GM13976 (cell line): ENCODE data around the gene PNPLA7.

ENCODE experiments used
- DNase-seq: peaks from one replicate; pipeline ENCODE4 v3.0.0; 2012; ENCODE audit warnings: low spot score
- in situ Hi-C: fragments of 300-500 bp; cut with MboI; formaldehyde crosslinking; loops from one replicate; pipeline ENCODE4 v1.12.0; 2022; ENCODE audit warnings: low sequenced_read_pairs, mixed read lengths, inconsistent platforms; ENCODE audit not compliant: unreplicated experiment
- TF ChIP-seq, protein P1 (sequence below): IDR thresholded peaks from 2 replicates; pipeline ENCODE4 v1.5.1; 2012; ENCODE audit warnings: borderline replicate concordance, mild to moderate bottlenecking; ENCODE audit not compliant: insufficient read depth; ENCODE audit errors: extremely low read depth, missing control alignments, control extremely low read depth

PNPLA7 gene

DNA sequence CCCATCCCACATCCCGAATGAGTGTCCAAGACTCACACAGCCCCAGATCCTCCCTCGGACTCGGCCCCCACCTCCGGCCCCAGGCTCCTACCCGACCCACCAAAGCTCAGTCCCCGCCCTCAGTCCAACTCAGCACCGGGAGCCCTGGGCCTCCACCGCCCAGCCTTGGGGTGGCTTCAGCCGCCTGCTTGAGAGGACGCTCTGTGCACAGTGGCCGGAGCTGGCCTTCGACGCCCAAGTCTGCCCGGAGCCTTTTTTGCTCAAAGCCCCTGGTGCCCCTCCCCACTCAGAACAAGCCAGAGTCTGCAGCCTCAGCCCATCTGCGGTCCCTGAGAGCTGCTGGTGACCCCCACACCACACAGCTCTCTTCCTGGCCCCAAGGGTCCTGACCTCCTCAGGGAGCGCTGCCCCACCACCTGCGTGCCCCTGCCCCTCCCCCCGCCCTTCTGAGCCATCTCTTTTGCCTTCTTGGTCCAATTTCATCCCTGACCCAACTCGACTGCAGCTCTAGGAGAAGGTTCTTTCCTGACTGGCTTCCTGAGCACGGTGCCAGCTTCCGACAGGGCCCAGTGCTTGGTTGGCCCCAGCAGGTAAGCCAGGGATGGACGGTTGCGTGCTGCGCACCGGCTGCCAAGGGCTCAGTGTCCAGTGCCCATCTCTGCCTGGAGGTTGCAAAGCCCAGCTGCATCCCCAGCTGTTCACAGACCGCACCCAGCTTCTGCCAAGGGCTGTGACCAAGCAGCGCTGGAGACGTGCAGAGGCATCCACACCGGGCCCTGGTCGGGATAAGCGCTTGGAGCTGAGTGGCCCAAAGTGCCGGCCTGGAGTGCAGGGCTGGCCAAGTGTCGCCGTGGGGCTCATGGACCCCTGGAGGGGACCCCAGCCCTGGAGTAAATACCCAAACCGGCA lies 63.4 kb downstream of the PNPLA7 start:
- no peak for DNase-seq
- in situ Hi-C loops, result no loop called here
- TF ChIP-seq, protein P1, sequence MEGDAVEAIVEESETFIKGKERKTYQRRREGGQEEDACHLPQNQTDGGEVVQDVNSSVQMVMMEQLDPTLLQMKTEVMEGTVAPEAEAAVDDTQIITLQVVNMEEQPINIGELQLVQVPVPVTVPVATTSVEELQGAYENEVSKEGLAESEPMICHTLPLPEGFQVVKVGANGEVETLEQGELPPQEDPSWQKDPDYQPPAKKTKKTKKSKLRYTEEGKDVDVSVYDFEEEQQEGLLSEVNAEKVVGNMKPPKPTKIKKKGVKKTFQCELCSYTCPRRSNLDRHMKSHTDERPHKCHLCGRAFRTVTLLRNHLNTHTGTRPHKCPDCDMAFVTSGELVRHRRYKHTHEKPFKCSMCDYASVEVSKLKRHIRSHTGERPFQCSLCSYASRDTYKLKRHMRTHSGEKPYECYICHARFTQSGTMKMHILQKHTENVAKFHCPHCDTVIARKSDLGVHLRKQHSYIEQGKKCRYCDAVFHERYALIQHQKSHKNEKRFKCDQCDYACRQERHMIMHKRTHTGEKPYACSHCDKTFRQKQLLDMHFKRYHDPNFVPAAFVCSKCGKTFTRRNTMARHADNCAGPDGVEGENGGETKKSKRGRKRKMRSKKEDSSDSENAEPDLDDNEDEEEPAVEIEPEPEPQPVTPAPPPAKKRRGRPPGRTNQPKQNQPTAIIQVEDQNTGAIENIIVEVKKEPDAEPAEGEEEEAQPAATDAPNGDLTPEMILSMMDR, result no peak

DNA sequence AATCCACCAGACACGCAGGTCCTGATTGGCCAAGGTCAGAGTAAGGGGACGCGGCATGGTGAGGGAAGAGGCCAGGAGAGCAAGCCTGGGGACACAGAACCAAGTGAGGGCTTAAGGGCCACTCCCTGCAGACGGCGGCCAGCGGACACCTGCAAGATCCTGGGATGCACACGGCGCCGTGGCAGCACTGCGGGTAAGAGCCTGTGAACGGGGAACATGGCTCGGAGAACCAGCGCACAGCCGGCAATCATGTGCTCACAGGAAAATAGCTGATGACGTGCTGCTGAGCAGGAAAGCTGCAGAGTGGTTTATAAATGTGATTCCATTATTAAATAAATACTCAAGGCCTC lies 64.1 kb downstream of the PNPLA7 start:
- no peak for DNase-seq
- TF ChIP-seq, protein P1, result no peak
- in situ Hi-C loops, result no loop called here

DNA sequence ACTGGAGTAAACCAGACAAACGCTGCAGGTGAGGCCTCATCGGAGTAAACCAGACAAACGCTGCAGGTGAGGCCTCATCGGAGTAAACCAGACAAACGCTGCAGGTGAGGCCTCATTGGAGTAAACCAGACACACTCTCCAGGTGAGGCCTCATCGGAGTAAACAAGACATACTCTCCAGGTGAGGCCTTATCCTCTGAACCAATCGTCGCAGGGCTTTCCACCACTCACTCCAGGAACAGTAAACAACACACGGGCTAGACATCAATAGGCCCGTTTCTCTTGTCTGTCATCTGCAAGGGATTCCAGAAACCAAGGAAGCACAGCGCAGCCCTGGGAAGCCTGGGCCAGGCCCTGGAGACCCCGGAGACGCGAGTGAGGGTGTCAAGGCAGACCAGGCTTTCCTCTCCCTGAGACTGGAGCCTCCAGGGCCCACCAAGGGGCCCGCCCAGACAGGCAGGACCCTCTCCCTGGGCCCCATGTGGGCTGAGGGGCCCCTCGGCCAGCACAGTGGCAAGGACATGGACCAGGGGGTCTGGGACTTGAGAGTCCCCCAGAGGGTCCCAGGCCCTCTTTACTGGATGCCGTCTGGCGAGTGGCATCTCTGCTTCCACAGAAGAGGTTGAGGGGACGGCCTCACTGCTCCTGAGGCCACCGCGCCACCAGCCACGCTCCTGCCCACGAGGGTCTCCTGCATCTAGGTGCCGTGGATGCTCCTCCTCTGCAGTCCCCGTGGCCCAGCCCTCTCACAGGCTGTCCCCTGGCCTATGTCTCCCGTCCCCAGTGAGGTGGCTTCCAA lies 64.7 kb downstream of the PNPLA7 start:
- no peak for DNase-seq

GRCh38 chr9:137484551-137485315 lies 65.5 kb downstream of the PNPLA7 start:
- TF ChIP-seq, protein P1, result no peak
- in situ Hi-C loops, result no loop called here
- no peak for DNase-seq

More for the DNA sequence above, 64.7 kb downstream of the PNPLA7 start:
- TF ChIP-seq, protein P1, result no peak
- in situ Hi-C loops, result no loop called here

DNA sequence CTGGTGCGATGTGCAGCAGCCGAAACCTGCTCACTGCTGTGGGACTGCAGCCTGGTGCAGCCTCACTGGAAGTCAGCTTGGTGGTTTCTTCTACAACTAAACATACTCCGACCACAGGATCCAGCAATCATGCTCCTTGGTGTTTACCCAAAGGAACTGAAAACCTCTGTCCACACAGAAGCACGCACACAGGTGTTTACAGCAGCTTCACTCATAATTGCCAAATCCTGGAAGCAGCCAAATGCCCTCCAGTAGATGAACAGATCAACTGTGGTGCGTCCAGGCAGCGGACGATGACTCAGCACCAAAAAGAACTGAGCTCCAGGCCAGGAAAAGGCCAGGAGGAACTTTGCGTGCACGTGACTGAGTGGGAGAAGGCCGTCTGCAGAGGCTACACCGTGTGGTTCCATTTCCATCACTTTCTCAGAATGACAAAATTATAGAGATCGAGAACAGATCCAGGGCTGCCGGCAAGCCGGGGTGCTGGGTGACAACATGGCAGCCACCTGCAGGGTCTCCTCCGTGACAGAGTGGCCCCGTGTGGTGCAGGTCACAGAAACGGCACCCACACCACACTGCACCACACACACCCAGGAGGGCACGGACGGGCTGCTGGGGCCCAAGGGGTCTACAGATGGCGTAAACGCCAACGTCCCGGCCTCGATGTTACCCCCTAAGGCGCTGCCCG lies 68.0 kb downstream of the PNPLA7 start:
- TF ChIP-seq, protein P1, result no peak
- in situ Hi-C loops, result no loop called here
- DNase-seq, result no peak
